Panc1 (cell line): ENCODE data around the gene CYP4B1. TPM values are rescaled to one million over a fixed set of nuclear protein-coding genes. Genes with fewer than 3 reads are reported as not detected.
"Not testable (repeated sequence)": the region's sequence is repeated elsewhere in the genome, so short reads cannot be mapped to it uniquely, and the experiment has no call there.

ENCODE experiments used
- ATAC-seq: fragments of 200-7000 bp; cut with Tn5 transposase; 2 replicates; pipeline ENCODE4 v1.9.1; 2020; ENCODE audit warnings: mild to moderate bottlenecking, moderate library complexity
- BruUV-seq: library from RNA; stranded (reverse); fragments of 400-500 nt; replicated peaks from 2 replicates; lab custom pipeline; 2021; lab: Mats Ljungman, UMichigan
- CTCF ChIA-PET: fragments of 300-600 bp; sonication (Branson Sonifier 250); formaldehyde crosslinking; loops from one replicate; lab custom pipeline; 2022; ENCODE audit warnings: antibody characterized with exemption; lab: Charles Lee
- POLR2A ChIA-PET: fragments of 300-600 bp; sonication (Branson Sonifier 250); formaldehyde crosslinking; loops from one replicate; lab custom pipeline; 2022; ENCODE audit warnings: antibody characterized with exemption; lab: Charles Lee
- DNase-seq: peaks from one replicate; pipeline ENCODE4 v3.0.0-alpha.2; 2010; ENCODE audit warnings: low read depth, low spot score
- H3K27ac ChIP-seq: 2 replicates; pipeline ENCODE4 v1.5.1; 2011; ENCODE audit warnings: mild to moderate bottlenecking, low read length, inconsistent platforms
- H3K27me3 ChIP-seq: fragments of 200-500 bp; sonication (Bioruptor generic); 2 replicates; pipeline ENCODE4 v1.6.0; 2014; ENCODE audit warnings: low read length, inconsistent platforms; ENCODE audit not compliant: control insufficient read depth, insufficient read depth
- H3K36me3 ChIP-seq: fragments of 200-500 bp; sonication (Bioruptor generic); 2 replicates; pipeline ENCODE4 v1.5.1; 2014; ENCODE audit warnings: inconsistent platforms, mild to moderate bottlenecking, low read length, moderate library complexity; ENCODE audit not compliant: control insufficient read depth, insufficient read depth
- H3K4me1 ChIP-seq: 2 replicates; pipeline ENCODE4 v1.5.1; 2011; ENCODE audit warnings: inconsistent platforms, mild to moderate bottlenecking, low read length, moderate library complexity; ENCODE audit not compliant: control insufficient read depth, insufficient read depth
- H3K4me3 ChIP-seq, 2 experiments: 2 replicates each; pipeline ENCODE4 v1.5.1; 2011 to 2012; ENCODE audit warnings: low read depth in 2 of 2, low read length in 2 of 2, mild to moderate bottlenecking in 2 of 2, inconsistent platforms in 1 of 2, moderate library complexity in 1 of 2
- H3K9me3 ChIP-seq: fragments of 200-500 bp; sonication (Bioruptor generic); 2 replicates; pipeline ENCODE4 v1.5.1; 2014; ENCODE audit warnings: low read depth, mild to moderate bottlenecking, inconsistent platforms, low read length, moderate library complexity; ENCODE audit not compliant: control insufficient read depth, insufficient read depth
- CTCF ChIP-seq: fragments of 450-650 bp; IDR thresholded peaks from 2 replicates; pipeline ENCODE4 v1.5.1; 2017; ENCODE audit warnings: mild to moderate bottlenecking
- POLR2AphosphoS5 ChIP-seq: IDR thresholded peaks from 2 replicates; pipeline ENCODE4 v1.6.1; 2012; ENCODE audit warnings: mild to moderate bottlenecking, low read depth, low read length, moderate library complexity
- SIN3A ChIP-seq: IDR thresholded peaks from 2 replicates; pipeline ENCODE4 v1.6.1; 2012; ENCODE audit warnings: low read depth, mild to moderate bottlenecking, low read length, moderate library complexity, borderline replicate concordance; ENCODE audit not compliant: insufficient read depth
- in situ Hi-C: cut with HindIII; loops from 2 replicates; pipeline ENCODE4 v1.10.0; 2016; ENCODE audit warnings: low sequenced_read_pairs, low pct_unique_long_range_greater_than_20kb
- intact Hi-C: fragments of 100-400 bp; cut with micrococcal nuclease; formaldehyde crosslinking; loops from one replicate; pipeline ENCODE4 v1.10.0; 2022; ENCODE audit not compliant: unreplicated experiment
- total RNA-seq: library from RNA; stranded (reverse); gene quantifications from one replicate; pipeline ENCODE4 v1.2.1, GENCODE V29; 2021; ENCODE audit not compliant: unreplicated experiment

CYP4B1 gene
- total RNA-seq, 1 experiment from 2014 or later = not detected

GRCh38 chr1:46774297-46774696 is 24.5 kb upstream of the CYP4B1 start:
- Histone ChIP-seq H3K27me3 (no peaks in the 10 kb centered on the region), H3K36me3 (no peaks in the 10 kb centered on the region), H3K4me3 (no peak overlapping the region), H3K4me1 (no peaks in the 10 kb centered on the region), H3K9me3 (peaks cover 6% of the 10 kb centered on the region; the same call in 1 of the 2 replicates), H3K27ac (no peak overlapping the region)
- CTCF ChIA-PET = no interaction called here
- POLR2A ChIA-PET = no interaction called here
- in situ Hi-C loops = no loop called here
- no TSS peak for BruUV-seq
- no peak for DNase-seq
- intact Hi-C loops = no loop called here
- no peak for TF ChIP-seq CTCF
- TF ChIP-seq SIN3A = no peak
- no peak for TF ChIP-seq POLR2AphosphoS5
- no peak for ATAC-seq

GRCh38 chr1:46778456-46778855 is 20.4 kb upstream of the CYP4B1 start:
- BruUV-seq, H3K27ac ChIP-seq, POLR2A ChIA-PET, DNase-seq, CTCF ChIA-PET, intact Hi-C loops, ATAC-seq, in situ Hi-C loops, H3K4me3 ChIP-seq, H3K36me3 ChIP-seq, H3K27me3 ChIP-seq, H3K9me3 ChIP-seq, H3K4me1 ChIP-seq: not testable (repeated sequence)

- no peak for DNase-seq
- Histone ChIP-seq H3K27ac (no peak overlapping the region), H3K4me3 (no peak overlapping the region), H3K36me3 (no peaks in the 10 kb centered on the region), H3K4me1 (no peaks in the 10 kb centered on the region), H3K27me3 (no peaks in the 10 kb centered on the region), H3K9me3 (peaks cover 13% of the 10 kb centered on the region; the same call in 1 of the 2 replicates)
- no TSS peak for BruUV-seq
- no peak for ATAC-seq
- TF ChIP-seq POLR2AphosphoS5 = no peak
- in situ Hi-C loops (no loop called here), intact Hi-C loops (no loop called here)
- POLR2A ChIA-PET = no interaction called here
- CTCF ChIA-PET = no interaction called here
Observed at GRCh38 chr1:46784666-46785065, 14.2 kb upstream of the CYP4B1 start.

GRCh38 chr1:46788634-46789033 is 10.2 kb upstream of the CYP4B1 start:
- H3K4me1 ChIP-seq, POLR2A ChIA-PET, H3K27me3 ChIP-seq, H3K36me3 ChIP-seq, in situ Hi-C loops, ATAC-seq, H3K4me3 ChIP-seq, intact Hi-C loops, DNase-seq, H3K27ac ChIP-seq, CTCF ChIA-PET, BruUV-seq: not testable (repeated sequence)
- H3K9me3 ChIP-seq = peaks cover 13% of the 10 kb centered on the region; the same call in 1 of the 2 replicates
